HFFc6 (cell line): ENCODE data around the gene CTDNEP1. TPM values are rescaled to one million over a fixed set of nuclear protein-coding genes. Genes with fewer than 3 reads are reported as not detected.
A peak's percentile ranks its signal among the peaks of the same experiment; 100 is the strongest.

ENCODE experiments used
- DNase-seq: peaks from one replicate; pipeline ENCODE4 v3.0.0-alpha.2; 2018
- H3K27ac Mint-ChIP-seq: 2 replicates; pipeline ENCODE4 v1.8.0; 2020; ENCODE audit warnings: mild to moderate bottlenecking, mixed read lengths
- H3K27me3 Mint-ChIP-seq: 2 replicates; pipeline ENCODE4 v1.8.0; 2021; ENCODE audit warnings: mild to moderate bottlenecking, moderate library complexity, mixed read lengths; ENCODE audit not compliant: insufficient read depth
- H3K36me3 Mint-ChIP-seq: 2 replicates; pipeline ENCODE4 v1.8.0; 2021; ENCODE audit warnings: low read depth, mixed read lengths
- H3K4me1 Mint-ChIP-seq: 2 replicates; pipeline ENCODE4 v1.8.0; 2020; ENCODE audit warnings: low read depth, mixed read lengths
- H3K4me3 Mint-ChIP-seq: 2 replicates; pipeline ENCODE4 v1.8.0; 2020; ENCODE audit warnings: mild to moderate bottlenecking, moderate library complexity, mixed read lengths
- H3K9me3 Mint-ChIP-seq: 2 replicates; pipeline ENCODE4 v1.8.0; 2020; ENCODE audit warnings: mild to moderate bottlenecking, mixed read lengths
- total RNA-seq, 6 experiments: library from RNA; stranded (reverse); fragmentation: NEBNext Ultra II Directional; extraction: Animal tissue kit (Norgen Biotek cat#: 25700); gene quantifications; 2 replicates in 1 of 6; 3 replicates in 5 of 6; pipeline ENCODE4 v1.2.3, GENCODE V29; 2021
- TF ChIP-seq, protein P1 (sequence below): fragments of 200-600 bp; sonication (generic); IDR thresholded peaks from 2 replicates; pipeline ENCODE4 v1.5.0; 2021; ENCODE audit warnings: antibody characterized with exemption, mild to moderate bottlenecking

Gene CTDNEP1
- total RNA-seq, 6 experiments from 2014 or later, result 127 to 168 (median 146) TPM

DNA sequence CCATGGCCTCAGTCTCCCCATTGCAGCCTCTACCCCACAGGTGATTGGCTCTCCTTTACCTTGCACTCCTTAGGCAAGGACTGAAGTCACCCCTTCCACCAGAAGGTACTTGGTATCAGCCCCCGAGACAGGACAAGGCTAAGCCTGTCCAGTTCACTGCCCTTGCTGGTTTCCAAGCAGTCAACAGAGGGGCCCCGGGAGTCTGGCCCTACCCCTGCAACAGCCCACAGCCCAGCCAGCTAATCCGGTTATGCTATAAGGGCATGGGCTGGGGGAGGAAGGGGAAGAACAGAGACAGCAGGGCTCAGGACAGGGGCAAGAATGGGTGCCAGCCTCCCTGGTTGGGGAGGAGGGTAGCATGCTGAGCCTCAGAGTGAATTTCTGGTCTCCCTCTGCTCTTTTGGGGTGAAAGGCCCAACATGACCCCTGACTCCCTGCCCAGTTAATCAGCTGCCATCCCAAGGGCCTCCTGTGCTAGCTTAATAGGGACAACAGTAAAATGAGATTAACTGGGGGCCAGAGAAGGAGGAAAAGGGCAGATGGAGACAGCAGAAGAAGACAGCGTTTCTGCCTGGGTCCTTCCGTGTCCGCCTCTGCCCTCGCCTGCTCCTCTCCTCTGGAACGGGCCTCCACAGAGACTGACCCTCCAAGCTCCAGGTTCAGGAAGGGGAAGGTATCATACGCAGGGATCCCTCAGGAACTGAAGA, 42.6 kb downstream of the CTDNEP1 start:
- no peak overlapping the region for H3K27ac Mint-ChIP-seq
- no peaks in the 10 kb centered on the region for H3K9me3 Mint-ChIP-seq
- H3K36me3 Mint-ChIP-seq, result peaks cover 9% of the 10 kb centered on the region
- peaks cover 48% of the 10 kb centered on the region for H3K4me1 Mint-ChIP-seq
- peaks cover 2% of the 10 kb centered on the region for H3K27me3 Mint-ChIP-seq
- DNase-seq, result no peak
- TF ChIP-seq, protein P1, sequence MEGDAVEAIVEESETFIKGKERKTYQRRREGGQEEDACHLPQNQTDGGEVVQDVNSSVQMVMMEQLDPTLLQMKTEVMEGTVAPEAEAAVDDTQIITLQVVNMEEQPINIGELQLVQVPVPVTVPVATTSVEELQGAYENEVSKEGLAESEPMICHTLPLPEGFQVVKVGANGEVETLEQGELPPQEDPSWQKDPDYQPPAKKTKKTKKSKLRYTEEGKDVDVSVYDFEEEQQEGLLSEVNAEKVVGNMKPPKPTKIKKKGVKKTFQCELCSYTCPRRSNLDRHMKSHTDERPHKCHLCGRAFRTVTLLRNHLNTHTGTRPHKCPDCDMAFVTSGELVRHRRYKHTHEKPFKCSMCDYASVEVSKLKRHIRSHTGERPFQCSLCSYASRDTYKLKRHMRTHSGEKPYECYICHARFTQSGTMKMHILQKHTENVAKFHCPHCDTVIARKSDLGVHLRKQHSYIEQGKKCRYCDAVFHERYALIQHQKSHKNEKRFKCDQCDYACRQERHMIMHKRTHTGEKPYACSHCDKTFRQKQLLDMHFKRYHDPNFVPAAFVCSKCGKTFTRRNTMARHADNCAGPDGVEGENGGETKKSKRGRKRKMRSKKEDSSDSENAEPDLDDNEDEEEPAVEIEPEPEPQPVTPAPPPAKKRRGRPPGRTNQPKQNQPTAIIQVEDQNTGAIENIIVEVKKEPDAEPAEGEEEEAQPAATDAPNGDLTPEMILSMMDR, result no peak
- H3K4me3 Mint-ChIP-seq, result no peak overlapping the region

GRCh38 chr17:7208027-7208571, 43.4 kb downstream of the CTDNEP1 start:
- peaks cover 7% of the 10 kb centered on the region; the same call in 1 of the 2 replicates for H3K36me3 Mint-ChIP-seq
- peaks cover 2% of the 10 kb centered on the region; the same call in 1 of the 2 replicates for H3K27me3 Mint-ChIP-seq
- TF ChIP-seq, protein P1, result no peak
- no peak overlapping the region for H3K4me3 Mint-ChIP-seq
- peaks cover 40% of the 10 kb centered on the region for H3K4me1 Mint-ChIP-seq
- no peak overlapping the region for H3K27ac Mint-ChIP-seq
- no peak for DNase-seq
- no peaks in the 10 kb centered on the region for H3K9me3 Mint-ChIP-seq

- peaks cover 38% of the 10 kb centered on the region for H3K4me1 Mint-ChIP-seq
- H3K4me3 Mint-ChIP-seq, result no peak overlapping the region
These were observed 44.2 kb downstream of the CTDNEP1 start for GRCh38 chr17:7207120-7208001.

GRCh38 chr17:7205561-7205960, 46.0 kb downstream of the CTDNEP1 start:
- H3K9me3 Mint-ChIP-seq, result no peaks in the 10 kb centered on the region
- peaks cover 3% of the 10 kb centered on the region; the same call in 1 of the 2 replicates for H3K27me3 Mint-ChIP-seq
- peak overlapping the region; percentile 87 for H3K27ac Mint-ChIP-seq
- H3K4me3 Mint-ChIP-seq, result peak overlapping the region; percentile 76
- H3K36me3 Mint-ChIP-seq, result peaks cover 17% of the 10 kb centered on the region; the same call in 1 of the 2 replicates
- DNase-seq, result no peak
- TF ChIP-seq, protein P1, result no peak
- H3K4me1 Mint-ChIP-seq, result peaks cover 30% of the 10 kb centered on the region

More at GRCh38 chr17:7207120-7208001, 44.2 kb downstream of the CTDNEP1 start:
- TF ChIP-seq, protein P1, result no peak
- Mint-ChIP-seq H3K9me3 (no peaks in the 10 kb centered on the region), H3K27me3 (peaks cover 2% of the 10 kb centered on the region; the same call in 1 of the 2 replicates), H3K27ac (peak overlapping the region; percentile 9; the same call in 1 of the 2 replicates), H3K36me3 (peaks cover 13% of the 10 kb centered on the region; the same call in 1 of the 2 replicates)
- no peak for DNase-seq

GRCh38 chr17:7204828-7205461, 46.6 kb downstream of the CTDNEP1 start:
- H3K36me3 Mint-ChIP-seq, result peaks cover 17% of the 10 kb centered on the region; the same call in 1 of the 2 replicates
- H3K4me3 Mint-ChIP-seq, result peak overlapping the region; percentile 76
- peak overlapping the region; percentile 87 for H3K27ac Mint-ChIP-seq
- TF ChIP-seq, protein P1, result no peak
- H3K4me1 Mint-ChIP-seq, result peaks cover 25% of the 10 kb centered on the region
- peaks cover 3% of the 10 kb centered on the region; the same call in 1 of the 2 replicates for H3K27me3 Mint-ChIP-seq
- no peak for DNase-seq
- H3K9me3 Mint-ChIP-seq, result no peaks in the 10 kb centered on the region
